Daoy (cell line): ENCODE data around the gene PTPA. TPM values are rescaled to one million over a fixed set of nuclear protein-coding genes. Genes with fewer than 3 reads are reported as not detected.

Experiments
- DNase-seq: peaks from one replicate; pipeline ENCODE4 v3.0.0-alpha.2; 2015; ENCODE audit warnings: low read depth
- total RNA-seq: library from RNA; depleted of rRNA; stranded (reverse); fragments of >200 nt; shearing (Covaris generic); gene quantifications from 2 replicates; pipeline ENCODE4 v1.2.3, GENCODE V29; 2014; rRNA removed

PTPA gene
- total RNA-seq = 0.63 TPM in 1 of 2 replicates, not detected in the other

DNA sequence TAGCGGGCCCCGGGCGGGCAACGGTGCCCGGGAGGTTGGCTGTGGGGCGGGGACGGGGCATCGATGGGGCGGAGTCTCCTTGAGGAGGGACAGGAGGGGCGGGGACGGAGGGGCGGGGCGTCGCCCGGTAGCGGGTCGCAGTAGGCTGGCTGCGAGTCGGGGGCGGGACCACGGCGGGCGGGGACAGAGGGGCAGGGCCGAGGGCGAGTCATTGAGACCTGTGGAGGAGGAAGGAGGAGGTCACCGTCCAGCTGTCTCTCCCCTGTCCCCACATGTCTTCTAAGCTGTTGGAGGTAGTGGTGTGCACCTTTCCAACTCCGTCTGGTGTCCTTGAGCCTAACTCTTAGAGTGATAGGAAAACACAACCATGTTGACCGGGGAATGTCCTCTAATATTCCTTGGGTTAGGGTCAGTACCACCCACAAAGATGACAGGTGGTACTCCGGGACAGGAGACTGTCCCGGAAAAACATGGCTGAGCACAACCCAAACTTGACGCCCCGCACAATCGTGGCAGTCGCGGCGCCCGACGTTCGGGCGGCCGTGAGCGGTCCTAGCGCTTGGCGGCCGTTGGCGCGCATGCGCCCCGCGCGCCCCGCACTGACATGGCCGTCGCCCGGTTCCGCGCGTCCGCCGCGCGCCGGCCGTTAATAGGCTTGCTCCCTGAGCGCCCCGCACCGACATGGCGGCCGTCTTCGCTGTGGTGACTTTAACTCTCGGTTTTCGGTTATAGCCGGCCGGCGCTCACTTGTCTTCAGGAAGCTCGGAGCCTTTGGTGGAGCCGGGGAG is at the start of gene PTPA, which contains the start of gene CRAT:
Gene PTPA (plus strand): TSS at position 676 of the 788 bp plus-strand sequence. CDS start 186 bp downstream, outside the sequence.
Gene CRAT (minus strand): TSS at position 54 of the 788 bp plus-strand sequence. CDS start 284 bp downstream, outside the sequence.
- DNase-seq = peak; percentile 89

GRCh38 chr9:129063061-129063460 is 48.2 kb upstream of the PTPA start:
- no peak for DNase-seq

- DNase-seq = no peak
These were observed 46.7 kb upstream of the PTPA start for GRCh38 chr9:129064499-129064908.

DNA sequence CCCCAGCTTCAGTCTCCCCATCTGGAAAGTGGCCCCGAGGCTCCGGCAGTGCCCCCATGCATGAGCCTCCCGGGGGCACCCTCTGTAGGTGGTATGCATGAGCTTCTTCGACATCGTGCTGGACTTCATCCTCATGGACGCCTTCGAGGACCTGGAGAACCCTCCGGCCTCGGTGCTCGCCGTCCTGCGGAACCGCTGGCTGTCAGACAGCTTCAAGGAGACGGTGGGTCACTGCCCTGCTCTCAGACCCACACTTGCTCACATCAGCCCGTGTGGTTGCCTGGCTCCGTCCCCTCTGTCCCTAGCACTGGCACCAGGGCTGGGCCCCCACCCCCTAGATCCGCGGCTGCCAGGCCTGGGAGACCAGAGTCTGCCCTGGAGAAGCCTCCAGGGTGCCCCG is 43.1 kb upstream of the PTPA start:
- DNase-seq = no peak

DNA sequence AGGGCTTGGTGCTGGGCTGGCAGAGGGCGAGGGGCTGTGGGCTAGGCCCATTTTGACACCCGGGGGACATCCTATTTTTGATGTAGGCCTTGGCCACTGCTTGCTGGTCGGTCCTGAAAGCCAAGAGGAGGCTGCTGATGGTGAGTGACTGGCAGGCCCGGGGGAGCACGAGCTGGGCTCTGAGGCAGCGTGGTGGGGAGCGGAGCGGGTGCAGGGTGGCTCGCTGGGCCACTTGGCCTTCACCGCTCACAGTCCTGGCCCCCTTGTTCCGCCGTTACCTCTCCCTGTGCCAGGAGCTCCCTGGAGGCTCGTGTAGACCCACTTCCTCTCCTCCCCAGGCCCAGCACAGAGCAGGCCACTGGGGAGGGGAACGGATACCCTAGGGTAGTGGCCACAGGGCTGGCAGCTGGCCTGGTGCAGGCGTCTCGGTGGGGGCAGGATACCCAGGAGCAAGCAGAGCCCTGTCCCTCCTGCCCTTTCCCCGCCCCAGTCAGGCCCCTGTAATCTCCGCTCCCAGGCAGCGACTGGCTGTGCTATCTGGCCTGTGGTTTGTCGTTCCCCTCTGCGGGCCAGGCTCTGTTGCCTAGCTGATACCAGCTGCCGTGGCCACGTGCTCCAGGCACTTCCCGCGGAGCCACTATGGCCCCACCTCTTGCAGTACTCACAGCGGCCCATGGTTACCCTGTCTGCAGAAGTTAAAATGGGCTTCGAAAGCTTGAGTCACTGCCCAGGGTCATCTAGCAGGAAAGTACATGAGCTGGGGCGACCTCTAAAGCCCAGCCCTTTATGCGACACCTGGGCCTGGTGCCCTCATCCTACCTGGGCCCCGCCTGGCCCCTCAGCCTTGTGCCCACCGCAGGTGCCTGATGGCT is 42.0 kb upstream of the PTPA start:
- DNase-seq = no peak

DNA sequence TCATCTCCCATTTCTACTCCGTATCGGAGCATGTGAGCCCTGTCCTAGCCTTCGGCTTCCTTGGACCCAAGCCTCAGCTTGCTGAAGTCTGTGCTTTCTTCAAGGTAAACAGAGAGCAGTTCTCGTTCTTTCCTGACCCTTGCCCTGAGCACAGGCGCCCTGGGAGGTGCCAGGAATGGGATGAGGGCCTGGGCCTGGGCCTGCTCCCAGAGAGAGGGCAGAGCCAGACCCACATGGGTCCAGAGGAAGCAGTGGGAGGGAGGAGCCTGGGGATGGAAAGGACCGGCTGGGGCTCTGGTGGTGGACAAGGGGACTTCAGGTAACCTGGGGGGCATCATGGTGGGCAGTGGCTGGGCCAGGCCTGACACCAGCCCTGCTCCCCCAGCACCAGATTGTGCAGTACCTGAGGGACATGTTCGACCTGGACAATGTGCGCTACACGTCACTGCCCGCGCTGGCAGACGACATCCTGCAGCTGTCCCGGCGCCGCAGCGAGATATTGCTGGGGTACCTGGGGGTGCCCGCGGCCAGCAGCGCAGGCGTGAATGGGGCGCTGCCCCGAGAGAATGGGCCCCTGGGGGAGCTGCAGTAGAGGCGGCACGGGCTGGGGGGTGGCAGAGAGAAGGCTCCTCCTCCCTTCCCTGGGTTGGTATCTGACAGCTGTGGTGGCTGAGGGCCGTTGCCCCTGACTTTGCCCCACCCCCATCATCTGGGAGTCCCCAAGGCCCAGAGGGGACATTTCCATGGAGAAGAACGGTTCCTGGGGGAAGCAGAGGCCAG is 41.2 kb upstream of the PTPA start:
- DNase-seq = no peak

DNA sequence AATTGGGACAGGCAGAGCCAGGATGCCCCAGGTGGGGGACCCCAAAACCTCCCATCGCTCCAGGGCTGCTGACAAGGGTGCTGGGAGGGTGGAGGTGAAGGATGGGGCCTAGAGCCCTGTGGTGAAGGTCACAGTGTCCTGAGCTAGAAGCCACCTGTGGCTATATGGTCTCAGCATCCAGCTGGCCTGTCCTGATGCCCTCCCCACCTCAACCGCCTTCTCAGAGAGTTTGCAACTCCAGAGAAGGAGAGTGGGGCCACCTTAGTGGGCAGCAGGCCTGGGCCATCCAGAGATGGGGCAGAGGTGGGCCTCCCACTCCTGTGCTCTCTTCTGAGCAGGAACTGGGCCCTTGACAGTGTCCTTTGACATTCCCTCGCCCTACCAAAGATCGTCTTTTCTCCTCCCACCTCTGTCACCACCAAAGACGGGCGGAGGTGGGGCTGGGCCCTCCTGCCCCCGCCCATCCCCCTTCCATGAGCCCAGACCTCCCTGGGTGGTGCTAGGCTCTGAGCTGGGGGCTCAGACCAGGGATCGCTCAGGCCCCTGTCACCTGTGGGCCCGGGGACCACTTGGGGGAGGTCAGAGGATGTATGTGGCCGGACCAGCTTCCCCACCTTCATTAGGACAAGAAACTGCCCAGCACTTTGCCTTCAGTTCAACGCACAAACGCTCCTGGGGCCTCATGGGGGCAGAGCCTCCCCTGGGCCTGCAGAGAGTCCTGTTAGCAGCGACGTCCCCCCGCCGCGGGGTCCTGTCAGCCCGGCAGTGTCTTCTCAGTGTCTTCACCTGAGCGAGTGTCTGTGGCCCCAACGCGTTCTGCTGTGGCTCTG is 40.3 kb upstream of the PTPA start:
- no peak for DNase-seq

DNA sequence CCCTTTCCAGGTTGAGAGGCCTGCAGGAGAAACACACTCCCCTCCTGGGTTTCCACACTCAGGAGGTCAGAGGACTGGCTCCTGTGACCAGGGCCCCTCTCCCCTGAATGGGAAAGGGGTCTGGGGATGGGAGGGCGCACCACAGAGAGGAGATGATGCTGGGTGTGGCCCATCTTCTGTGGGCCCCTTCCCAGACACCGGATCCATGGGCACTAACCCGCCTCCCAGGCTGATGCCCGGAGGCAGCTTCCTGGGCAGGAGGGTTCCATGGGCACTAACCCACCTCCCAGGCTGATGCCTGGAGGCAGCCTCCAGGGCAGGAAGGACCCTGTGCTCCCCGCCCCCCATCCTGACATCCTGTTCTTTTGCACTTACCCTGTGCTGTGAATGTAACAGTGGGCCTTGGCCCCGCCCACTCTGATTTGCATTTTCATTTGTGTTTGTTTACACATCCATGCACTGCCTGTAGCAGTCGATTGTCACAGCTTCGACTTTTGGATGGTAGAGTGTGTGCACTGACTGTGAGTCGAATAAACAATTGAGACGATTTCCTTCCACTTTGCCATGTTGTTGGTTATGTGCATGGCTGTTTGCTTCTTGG is 39.6 kb upstream of the PTPA start:
- no peak for DNase-seq

DNA sequence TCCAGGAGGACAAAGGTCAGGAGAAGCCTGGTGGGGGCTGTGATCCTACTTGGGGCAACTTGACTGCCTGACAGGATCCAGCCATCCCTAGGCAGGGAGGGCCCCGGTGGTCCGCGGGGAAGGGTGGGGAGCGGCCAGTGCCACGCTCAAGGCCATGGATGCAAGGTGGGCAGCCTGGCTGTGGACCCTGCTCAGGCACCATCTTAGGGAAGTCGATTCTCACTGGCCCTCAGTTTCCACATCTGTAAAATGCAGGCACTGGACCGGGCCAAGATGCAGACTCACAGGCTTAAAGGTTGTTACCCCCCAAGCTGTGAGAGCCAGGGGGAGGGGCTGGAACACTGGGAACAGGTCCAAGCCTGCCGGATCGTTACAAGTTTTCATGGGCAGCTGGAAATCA is 39.0 kb upstream of the PTPA start:
- DNase-seq = no peak

- no peak for DNase-seq
These were observed 37.8 kb upstream of the PTPA start for GRCh38 chr9:129073404-129073803.

DNA sequence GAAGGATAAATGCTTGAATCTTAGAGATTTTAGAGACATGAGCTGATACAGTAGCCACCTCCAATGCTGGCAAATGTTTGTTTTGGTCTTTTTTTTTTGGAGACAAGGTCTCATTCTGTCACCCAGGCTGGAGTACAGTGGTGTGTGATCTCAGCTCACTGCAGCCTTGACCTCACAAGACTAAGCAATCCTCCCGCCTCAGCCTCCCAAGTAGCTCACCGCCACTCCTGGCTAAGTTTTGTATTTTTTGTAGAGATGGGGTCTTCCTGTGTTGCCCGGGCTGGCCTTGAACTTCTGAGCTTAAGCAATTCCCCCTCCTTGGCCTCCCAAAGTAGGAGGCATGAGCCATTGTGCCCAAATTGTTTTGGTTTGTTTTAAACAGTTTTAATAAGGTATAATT is 37.1 kb upstream of the PTPA start:
- DNase-seq = no peak

GRCh38 chr9:129075996-129076639 is 35.1 kb upstream of the PTPA start:
- DNase-seq = no peak

- DNase-seq = no peak
These were observed 34.6 kb upstream of the PTPA start for GRCh38 chr9:129076640-129077037.

DNA sequence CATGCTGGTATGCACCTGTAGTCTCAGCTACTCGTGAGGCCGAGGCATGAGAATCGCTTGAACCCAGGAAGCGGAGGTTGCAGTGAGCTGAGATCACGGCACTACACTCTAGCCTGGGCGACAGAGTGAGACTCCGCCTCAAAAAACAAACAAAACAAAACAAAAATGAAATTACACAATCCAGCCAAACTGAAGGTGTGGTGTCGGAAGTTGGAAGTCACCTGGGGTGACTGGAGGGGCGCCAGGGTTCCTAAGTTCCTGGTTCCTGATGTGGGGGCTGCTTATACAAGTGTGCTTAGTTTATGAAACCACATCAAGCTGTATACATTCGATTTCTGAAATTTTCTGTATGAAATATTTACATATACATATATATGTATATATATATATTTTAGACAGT is 34.0 kb upstream of the PTPA start:
- no peak for DNase-seq

DNA sequence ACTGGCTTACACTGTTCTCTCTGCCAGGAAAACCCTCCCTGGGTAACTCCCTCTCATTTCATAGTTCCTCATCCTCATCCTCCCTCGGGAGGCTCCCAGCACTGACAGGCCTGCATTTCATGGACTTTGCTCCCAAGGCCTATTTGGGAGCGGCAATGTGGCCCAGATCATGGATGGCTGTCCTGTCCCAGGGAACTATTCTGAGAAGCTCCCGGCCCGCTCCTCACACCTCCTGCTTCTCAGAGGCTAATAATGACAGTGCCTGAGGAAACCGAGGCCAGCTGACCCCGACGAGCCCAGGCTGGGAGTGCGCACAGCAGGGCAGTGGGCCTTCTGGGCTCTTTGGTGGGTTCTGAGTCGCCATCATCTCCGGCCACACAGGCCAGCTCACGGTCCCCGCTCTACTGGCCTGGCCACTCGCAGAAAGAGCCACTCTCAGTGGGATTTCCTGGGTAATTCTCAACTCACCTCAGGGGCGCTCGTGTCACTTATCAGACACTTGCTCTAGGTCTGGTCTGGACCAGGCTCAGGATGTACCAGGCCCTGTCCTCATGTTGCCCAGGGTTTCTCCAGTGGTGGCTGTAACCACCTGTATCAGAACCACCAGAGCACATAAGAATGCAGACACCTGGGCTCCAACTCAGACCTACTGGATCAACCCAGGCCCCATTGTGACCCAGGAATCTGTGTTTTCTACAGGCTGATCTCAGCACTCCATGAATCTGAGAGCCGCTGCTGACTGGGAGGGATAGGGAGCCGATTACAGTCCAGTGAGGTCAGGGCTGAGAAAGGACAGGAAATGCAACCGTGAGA is 32.3 kb upstream of the PTPA start:
- DNase-seq = no peak

DNA sequence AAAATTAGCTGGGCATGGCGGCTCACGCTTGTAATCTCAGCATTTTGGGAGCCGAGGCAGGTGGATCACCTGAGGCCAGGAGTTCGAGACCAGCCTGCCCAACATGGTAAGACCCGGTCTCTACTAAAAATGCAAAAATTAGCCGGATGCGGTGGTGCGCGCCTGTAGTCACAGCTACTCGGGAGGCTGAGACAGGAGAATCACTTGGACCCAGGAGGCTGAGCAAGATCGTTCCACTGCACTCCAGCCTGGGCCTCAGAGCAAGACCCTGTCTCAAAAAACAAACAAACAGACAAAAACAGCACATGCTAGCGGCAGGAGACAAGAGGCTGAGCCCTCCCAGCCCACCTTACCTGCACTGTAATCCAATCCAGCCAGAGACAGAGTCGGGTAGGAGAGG is 31.4 kb upstream of the PTPA start:
- no peak for DNase-seq

DNA sequence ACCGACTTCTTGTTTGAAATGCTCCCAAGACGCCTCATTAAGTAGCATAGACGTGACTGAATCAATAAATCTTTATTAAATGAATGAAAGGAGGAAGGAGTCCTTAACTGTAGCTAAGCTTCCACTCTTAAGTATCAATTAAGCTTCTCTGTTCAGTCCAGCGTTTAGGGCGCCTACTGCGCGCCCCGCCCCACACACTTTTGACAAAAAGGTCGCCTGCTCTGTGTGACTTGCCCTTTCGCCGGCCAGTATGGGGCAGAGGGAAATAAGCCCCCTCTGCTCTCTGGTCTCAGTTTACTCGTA is 31.0 kb upstream of the PTPA start:
- no peak for DNase-seq

DNA sequence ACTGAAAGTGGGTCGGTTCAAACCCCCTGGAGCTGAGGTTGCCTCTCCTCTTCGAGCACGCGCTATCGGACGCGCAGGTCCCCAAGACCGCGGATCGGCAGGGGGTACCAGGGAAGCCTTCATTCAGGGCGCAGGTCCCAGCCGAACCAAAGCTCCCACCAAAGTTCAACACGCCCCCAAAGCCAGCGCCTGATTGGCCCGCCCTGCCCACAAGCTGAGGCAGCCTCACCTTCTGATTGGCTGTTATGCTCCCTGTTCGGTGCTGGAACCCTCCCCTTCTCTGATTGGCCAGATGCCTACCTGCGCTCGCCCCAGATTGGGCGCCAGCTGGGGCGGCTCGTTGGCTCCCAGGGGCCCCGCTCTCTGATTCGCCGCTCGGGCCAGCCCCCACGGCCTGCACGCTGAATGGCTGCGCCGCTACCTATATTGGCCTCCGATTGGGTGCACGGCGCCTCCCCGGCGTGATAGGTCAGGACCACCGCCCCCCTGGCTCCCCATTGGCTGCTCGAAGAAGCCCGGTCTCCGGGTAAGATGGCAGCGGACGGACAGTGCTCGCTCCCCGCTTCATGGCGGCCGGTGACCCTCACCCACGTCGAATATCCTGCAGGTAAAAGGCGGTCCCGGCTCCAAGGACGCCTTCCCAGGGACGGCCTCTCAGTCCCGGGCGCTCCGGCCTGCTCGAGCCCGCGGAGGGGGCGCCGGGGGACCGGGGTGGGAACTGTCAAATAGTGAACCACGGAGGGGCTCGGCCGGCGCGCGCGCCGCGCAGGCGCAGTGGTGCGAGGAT is 30.4 kb upstream of the PTPA start, which contains the start of gene DOLPP1:
Gene DOLPP1 (plus strand): TSS at position 511 of the 787 bp plus-strand sequence. CDS start 21 bp downstream, at position 532.
- DNase-seq = peak; percentile 96
